Limb (tissue), 2 donors: Measurements from ENCODE around the gene CACNA2D3.

Experiments
- DNase-seq, 2 donors: peaks; one replicate each; pipeline ENCODE4 v3.0.0-alpha.2; 2016; ENCODE audit errors: extremely low spot score in 2 of 2

CACNA2D3 gene

GRCh38 chr3:54366007-54366750 is 243.8 kb downstream of the CACNA2D3 start:
- DNase-seq = no peak

DNA sequence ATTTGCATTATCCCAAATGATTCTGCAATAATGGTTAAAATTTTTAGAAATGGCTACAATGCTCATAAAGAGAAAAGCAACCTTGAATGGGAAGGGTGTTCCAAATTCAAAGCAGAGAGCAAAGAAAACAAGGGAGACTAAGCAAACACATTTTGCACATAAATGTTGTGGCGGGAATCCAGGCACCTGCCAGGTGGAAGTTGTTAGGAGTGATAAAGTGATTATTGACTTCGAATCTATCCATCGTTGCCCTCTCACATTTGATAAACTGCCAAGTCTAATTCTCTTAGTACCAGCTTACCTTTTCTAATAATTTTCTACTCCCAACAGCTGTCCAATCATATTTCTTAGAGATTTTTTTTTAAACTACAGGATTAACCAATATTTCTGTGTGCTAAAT is 244.5 kb downstream of the CACNA2D3 start:
- no peak for DNase-seq

GRCh38 chr3:54372232-54372631 is 249.9 kb downstream of the CACNA2D3 start:
- no peak for DNase-seq

GRCh38 chr3:54374214-54374852 is 252.0 kb downstream of the CACNA2D3 start:
- DNase-seq = no peak

DNA sequence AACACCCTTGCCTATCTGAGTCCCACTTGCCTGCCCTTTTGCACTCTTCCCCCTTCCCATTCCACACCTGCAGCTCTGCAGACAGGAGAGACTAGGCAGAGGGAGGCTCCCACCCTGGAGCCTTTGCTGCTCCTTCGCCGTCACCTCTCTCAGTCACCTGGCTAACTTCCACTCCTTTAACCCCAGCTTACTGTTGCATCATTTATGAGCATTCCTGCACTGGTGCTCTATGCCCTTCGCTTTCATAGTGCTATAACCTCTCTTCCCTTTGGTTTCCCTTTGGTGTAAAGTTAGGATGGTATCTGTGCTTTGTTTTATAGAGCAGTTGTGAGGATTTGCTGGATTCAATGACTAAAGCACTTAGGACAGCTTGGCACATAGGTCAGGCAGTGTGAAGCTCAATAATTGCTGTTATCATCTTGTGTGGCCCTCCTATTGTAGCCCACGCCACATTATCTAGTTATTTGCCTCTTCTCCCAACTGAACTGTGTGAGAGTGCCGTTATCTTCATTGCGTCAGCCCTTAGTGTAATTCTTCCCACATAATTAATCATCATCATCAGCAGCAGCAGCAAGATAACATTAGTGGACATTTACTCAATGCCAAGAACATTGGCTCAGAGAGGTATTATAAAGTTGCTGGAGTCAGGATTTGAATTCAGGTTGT is 253.9 kb downstream of the CACNA2D3 start:
- DNase-seq = no peak

- peak in 1 of 2 donors; percentile 55 for DNase-seq
These were observed 254.7 kb downstream of the CACNA2D3 start for GRCh38 chr3:54376939-54377578.

DNA sequence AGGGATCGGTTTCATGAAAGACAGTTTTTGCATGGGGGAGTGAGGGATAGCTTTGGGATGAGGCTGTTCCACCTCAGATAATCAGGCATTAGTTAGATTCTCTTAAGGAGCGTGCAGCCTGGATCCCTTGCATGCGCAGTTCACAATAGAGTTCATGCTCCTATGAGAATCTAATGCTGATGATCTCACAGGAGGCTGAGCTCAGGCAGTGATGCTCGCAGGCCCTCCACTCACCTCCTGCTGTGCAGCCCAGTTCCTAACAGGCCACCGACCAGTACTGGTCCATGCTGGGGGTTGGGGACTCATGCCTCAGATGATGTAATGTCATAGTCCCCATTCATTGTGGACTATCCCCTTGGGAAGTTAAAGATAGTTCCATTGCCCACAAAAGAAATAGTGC is 255.8 kb downstream of the CACNA2D3 start:
- DNase-seq = no peak

DNA sequence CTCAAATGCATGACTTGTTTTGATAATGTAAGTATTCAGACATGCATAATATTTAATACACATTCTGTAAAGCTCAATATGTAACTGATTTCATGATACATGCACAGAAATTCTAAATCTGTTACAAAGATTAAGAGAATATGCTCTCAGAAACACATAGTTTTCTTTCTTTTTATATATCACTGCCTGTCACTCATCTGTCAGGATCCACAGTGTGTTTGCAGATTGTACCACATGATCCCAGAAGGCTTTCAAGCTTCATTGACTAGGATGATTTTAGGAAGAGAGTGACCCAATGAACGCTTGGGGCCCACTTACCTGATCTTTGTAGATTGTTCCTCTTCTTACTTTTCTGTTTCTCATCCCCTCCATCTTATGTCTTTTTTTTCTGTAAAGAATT is 261.9 kb downstream of the CACNA2D3 start:
- no peak for DNase-seq

DNA sequence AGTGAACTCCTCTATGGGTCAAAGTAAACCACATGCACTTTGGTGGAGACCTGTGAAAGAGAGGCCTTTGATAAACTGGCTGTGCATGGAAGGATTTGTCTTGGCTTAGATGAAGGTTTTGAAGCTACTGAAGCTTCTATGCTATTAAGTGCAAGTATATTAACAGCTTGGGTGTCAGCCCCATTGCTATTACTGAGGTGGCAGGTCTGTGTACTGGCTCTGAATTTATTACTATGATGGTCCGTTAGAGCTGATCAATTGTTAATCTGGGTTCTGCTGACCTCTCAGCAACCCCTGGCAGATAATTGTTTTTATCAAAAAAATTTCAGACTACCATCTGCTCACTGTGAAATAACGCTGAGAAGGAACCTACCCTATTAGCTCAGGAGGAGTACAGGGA is 268.2 kb downstream of the CACNA2D3 start:
- no peak for DNase-seq

DNA sequence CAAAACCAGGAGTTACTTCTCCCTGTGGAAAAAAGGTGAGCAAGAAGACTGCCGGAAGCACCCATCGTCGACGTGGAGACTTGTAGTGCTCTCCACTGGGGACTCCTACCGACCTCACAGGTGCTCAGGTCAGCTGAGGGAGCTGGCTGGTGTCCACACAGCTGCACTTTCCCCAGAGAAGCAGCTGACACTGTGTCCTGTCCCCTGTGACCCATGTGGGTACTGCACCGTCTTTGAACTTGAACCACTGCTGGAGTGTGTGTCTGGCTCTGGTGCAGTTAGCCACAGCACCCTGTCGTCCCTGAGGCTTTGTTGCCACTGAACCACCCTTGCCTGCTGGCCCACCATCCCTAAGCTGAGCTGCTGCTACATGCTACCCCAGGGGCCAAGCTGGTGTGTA is 270.8 kb downstream of the CACNA2D3 start:
- DNase-seq = no peak

- DNase-seq = no peak
These were observed 286.0 kb downstream of the CACNA2D3 start for GRCh38 chr3:54408328-54408727.

DNA sequence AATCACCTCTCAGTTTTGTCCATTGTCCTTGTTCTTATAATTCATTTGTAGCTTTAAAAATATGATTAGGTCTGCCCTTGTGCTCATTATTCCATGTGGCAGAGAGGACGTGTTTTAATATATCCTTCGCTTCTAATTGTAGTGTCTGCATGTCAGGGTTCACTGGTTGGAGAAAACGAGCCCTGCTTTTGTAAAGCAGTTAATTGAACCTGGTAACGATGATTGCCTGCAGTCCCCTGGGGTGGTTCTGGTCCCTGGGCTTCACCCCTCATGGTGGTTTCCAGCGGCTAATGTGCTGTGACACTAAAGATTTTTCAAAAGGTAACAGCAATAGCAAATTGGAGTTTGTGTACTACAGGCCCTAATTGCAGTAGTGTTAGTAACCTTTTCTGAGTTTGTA is 299.6 kb downstream of the CACNA2D3 start:
- DNase-seq = no peak

- DNase-seq = no peak
These were observed 301.9 kb downstream of the CACNA2D3 start for GRCh38 chr3:54424292-54424691.

DNA sequence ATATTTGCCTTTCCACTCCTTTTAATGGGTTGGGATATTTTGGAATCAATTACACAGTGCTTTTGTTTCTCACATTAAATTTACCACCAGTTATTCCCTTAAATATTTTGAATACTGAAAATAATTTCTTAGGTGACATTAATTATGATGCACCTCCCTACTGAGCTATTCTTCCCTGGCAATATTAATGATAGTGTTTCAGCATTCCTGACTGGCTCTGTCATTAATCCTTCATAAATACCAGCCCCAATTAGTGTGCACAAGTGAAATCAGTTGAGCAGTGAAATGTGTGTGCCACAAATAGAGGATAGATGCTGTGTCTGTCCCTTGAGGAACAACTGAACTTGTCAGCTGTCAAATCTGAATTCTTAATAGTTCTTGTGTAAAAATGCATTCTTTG is 304.0 kb downstream of the CACNA2D3 start:
- no peak for DNase-seq

GRCh38 chr3:54427501-54427900 is 305.1 kb downstream of the CACNA2D3 start:
- DNase-seq = no peak

- DNase-seq = peak; percentile 79 to 83
These were observed 305.9 kb downstream of the CACNA2D3 start for GRCh38 chr3:54427941-54428871.

GRCh38 chr3:54432975-54433374 is 310.6 kb downstream of the CACNA2D3 start:
- DNase-seq = no peak

- DNase-seq = no peak
These were observed 311.5 kb downstream of the CACNA2D3 start for GRCh38 chr3:54433846-54434245.

DNA sequence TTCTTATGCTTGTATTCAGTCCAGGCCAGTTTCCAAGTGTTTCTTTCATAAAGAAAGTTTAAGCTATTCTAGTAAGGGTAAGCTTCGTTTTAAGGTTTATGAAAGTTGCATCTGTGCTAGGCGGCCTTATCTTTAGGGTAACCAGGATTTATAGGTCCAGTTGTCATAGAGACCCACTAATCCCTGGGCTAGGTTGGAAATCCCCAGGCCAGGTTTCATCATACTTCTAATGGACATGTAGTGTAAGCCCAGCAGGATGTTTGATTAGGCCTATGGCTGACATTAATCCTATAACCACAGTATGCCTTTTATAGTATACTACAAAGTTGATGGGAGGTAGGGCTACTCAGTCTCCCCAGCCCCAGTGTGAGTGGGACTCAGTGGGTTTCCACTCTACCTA is 312.4 kb downstream of the CACNA2D3 start:
- no peak for DNase-seq

- no peak for DNase-seq
These were observed 314.9 kb downstream of the CACNA2D3 start for GRCh38 chr3:54437271-54437670.

DNA sequence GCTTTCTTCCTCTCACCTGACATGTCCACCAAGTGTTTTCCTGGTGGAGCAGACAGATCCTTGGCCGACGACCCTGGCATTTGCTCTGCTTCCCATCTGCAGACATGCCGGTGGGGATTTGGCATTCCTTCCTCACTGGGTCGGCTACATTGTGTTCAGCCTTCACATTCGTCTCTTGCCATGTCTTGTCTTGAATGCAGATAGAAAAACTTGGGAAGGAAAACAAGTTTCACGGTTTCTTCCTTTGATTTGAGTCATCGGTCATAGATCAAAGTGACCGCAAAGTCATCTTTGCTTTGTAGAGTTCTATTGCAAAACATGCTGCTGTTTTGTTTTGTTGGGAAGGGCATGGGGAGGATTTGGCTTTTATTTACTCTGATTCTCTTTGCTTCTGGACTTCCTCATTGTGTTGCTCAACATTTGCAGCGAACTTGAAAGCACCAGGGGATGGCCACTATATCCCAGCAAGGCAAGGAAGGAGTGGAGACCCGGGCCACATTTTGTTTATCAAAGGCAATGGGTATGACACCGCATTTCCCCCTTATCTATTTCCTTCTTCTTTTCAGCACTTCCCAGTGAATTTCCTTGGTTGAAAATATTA is 321.3 kb downstream of the CACNA2D3 start:
- no peak for DNase-seq
